H1 (cell line): ENCODE results near the gene PDZD2. TPM values are rescaled to one million over a fixed set of nuclear protein-coding genes. Genes with fewer than 3 reads are reported as not detected.

Experiments
- CTCF ChIA-PET: fragments of 300-600 bp; sonication (Branson Sonifier 250); formaldehyde crosslinking; loops from one replicate; lab custom pipeline; 2021; ENCODE audit not compliant: partially characterized antibody; lab: Charles Lee
- POLR2A ChIA-PET: fragments of 300-600 bp; sonication (Branson Sonifier 250); formaldehyde crosslinking; loops from one replicate; lab custom pipeline; 2021; ENCODE audit warnings: inconsistent platforms; ENCODE audit not compliant: partially characterized antibody; lab: Charles Lee
- DNase-seq, 2 experiments: peaks; one replicate each; pipeline versions ENCODE4 v3.0.0 to v3.0.0-alpha.2; 2010 to 2022; ENCODE audit warnings: low spot score in 2 of 2, low read depth in 1 of 2, mixed read lengths in 1 of 2
- FAIRE-seq: peaks from 2 replicates; lab custom pipeline; 2011; peaks lifted over from hg19 to GRCh38; lab: Jason Lieb, UNC
- H2AFZ ChIP-seq: 2 replicates; pipeline ENCODE4 v1.8.1; 2012; ENCODE audit warnings: low read length, inconsistent platforms
- H2AK5ac ChIP-seq: 2 replicates; pipeline ENCODE4 v1.6.1; 2013; ENCODE audit warnings: low read depth, low read length
- H2BK120ac ChIP-seq: replicated peaks from 2 replicates; pipeline ENCODE3; 2013; ENCODE audit warnings: low read depth, low read length, inconsistent platforms
- H2BK12ac ChIP-seq: 2 replicates; pipeline ENCODE4 v1.6.1; 2013; ENCODE audit warnings: low read depth, low read length
- H2BK15ac ChIP-seq: 2 replicates; pipeline ENCODE4 v1.6.1; 2013; ENCODE audit warnings: low read length
- H2BK20ac ChIP-seq: 2 replicates; pipeline ENCODE4 v1.6.1; 2013; ENCODE audit warnings: low read length
- H2BK5ac ChIP-seq: 2 replicates; pipeline ENCODE4 v1.6.1; 2013; ENCODE audit warnings: low read depth, low read length
- H3K14ac ChIP-seq: 2 replicates; pipeline ENCODE4 v1.6.1; 2013; ENCODE audit warnings: inconsistent platforms; ENCODE audit not compliant: insufficient read length
- H3K18ac ChIP-seq: 2 replicates; pipeline ENCODE4 v1.6.1; 2013; ENCODE audit warnings: low read length; ENCODE audit errors: extremely low read depth
- H3K23ac ChIP-seq: 2 replicates; pipeline ENCODE4 v1.6.1; 2013; ENCODE audit warnings: inconsistent platforms; ENCODE audit not compliant: insufficient read length
- H3K23me2 ChIP-seq: 2 replicates; pipeline ENCODE4 v1.6.1; 2013; ENCODE audit warnings: low read depth, low read length
- H3K27ac ChIP-seq: 2 replicates; pipeline ENCODE4 v1.6.1; 2011; ENCODE audit warnings: low read depth, low read length, inconsistent platforms
- H3K27me3 ChIP-seq, 4 experiments: replicated peaks in 1 of 4; 1 replicate in 1 of 4; 2 replicates in 3 of 4; pipeline versions ENCODE4 v1.6.1 to v1.8.1; 2011 to 2013; ENCODE audit warnings: low read length in 3 of 4, mild to moderate bottlenecking in 3 of 4, inconsistent platforms in 2 of 4, mixed read lengths in 2 of 4, moderate library complexity in 1 of 4; ENCODE audit not compliant: control insufficient read depth in 3 of 4, insufficient read depth in 3 of 4; ENCODE audit errors: extremely low read depth in 1 of 4
- H3K36me3 ChIP-seq, 4 experiments: 2 replicates each; pipeline versions ENCODE4 v1.6.1 to v1.8.1; 2011 to 2013; ENCODE audit warnings: mild to moderate bottlenecking in 4 of 4, low read length in 3 of 4, moderate library complexity in 2 of 4, control low read depth in 1 of 4, inconsistent platforms in 1 of 4; ENCODE audit not compliant: insufficient read depth in 4 of 4, control insufficient read depth in 2 of 4
- H3K4ac ChIP-seq: replicated peaks from 2 replicates; pipeline ENCODE3; 2013; ENCODE audit warnings: low read length, low read depth, mixed read lengths, inconsistent platforms; ENCODE audit not compliant: insufficient read length
- H3K4me1 ChIP-seq, 4 experiments: replicated peaks in 1 of 4; 1 replicate in 1 of 4; 2 replicates in 3 of 4; pipeline versions ENCODE4 v1.6.1 to v1.8.1; 2011 to 2013; ENCODE audit warnings: low read length in 3 of 4, inconsistent platforms in 2 of 4, mixed read lengths in 1 of 4; ENCODE audit not compliant: insufficient read depth in 4 of 4, control insufficient read depth in 3 of 4
- H3K4me2 ChIP-seq, 2 experiments: 2 replicates each; pipeline versions ENCODE4 v1.6.1 to v1.8.1; 2011 to 2013; ENCODE audit warnings: low read depth in 2 of 2, low read length in 2 of 2, control low read depth in 1 of 2, inconsistent platforms in 1 of 2, mild to moderate bottlenecking in 1 of 2; ENCODE audit not compliant: insufficient read depth in 1 of 2
- H3K4me3 ChIP-seq, 4 experiments: fragments of 200-600, 300-600 bp in 1 of 4; sonication (generic), shearing (Covaris generic), sonication (Bioruptor Twin) in 1 of 4; 2 replicates each; pipeline versions ENCODE4 v1.5.1 to v1.8.1; 2011 to 2016; ENCODE audit warnings: low read length in 4 of 4, low read depth in 3 of 4, control low read depth in 2 of 4, inconsistent platforms in 2 of 4, mild to moderate bottlenecking in 2 of 4, mixed read lengths in 1 of 4, moderate library complexity in 1 of 4; ENCODE audit not compliant: insufficient read depth in 2 of 4; ENCODE audit errors: extremely low read depth in 1 of 4
- H3K56ac ChIP-seq: replicated peaks from 2 replicates; pipeline ENCODE3; 2013; ENCODE audit warnings: low read depth, mild to moderate bottlenecking, mixed read lengths, low read length, inconsistent platforms; ENCODE audit not compliant: insufficient read length
- H3K79me1 ChIP-seq: 2 replicates; pipeline ENCODE4 v1.6.1; 2013; ENCODE audit warnings: low read depth, low read length, control low read depth
- H3K79me2 ChIP-seq, 2 experiments: 2 replicates each; pipeline versions ENCODE4 v1.6.1 to v1.8.1; 2012 to 2013; ENCODE audit warnings: low read length in 2 of 2, mild to moderate bottlenecking in 2 of 2, inconsistent platforms in 1 of 2; ENCODE audit not compliant: insufficient read depth in 2 of 2, control insufficient read depth in 1 of 2
- H3K9ac ChIP-seq, 4 experiments: replicated peaks in 1 of 4; 1 replicate in 1 of 4; 2 replicates in 3 of 4; pipeline versions ENCODE4 v1.6.1 to v1.8.1; 2011 to 2013; ENCODE audit warnings: low read depth in 3 of 4, low read length in 3 of 4, control low read depth in 2 of 4, mild to moderate bottlenecking in 2 of 4, moderate library complexity in 2 of 4, inconsistent platforms in 1 of 4; ENCODE audit errors: extremely low read depth in 1 of 4
- H3K9me3 ChIP-seq, 2 experiments: 2 replicates each; pipeline versions ENCODE4 v1.6.1 to v1.8.1; 2012 to 2013; ENCODE audit warnings: mild to moderate bottlenecking in 2 of 2, moderate library complexity in 2 of 2, control low read depth in 1 of 2, inconsistent platforms in 1 of 2, low read depth in 1 of 2, low read length in 1 of 2, mixed read lengths in 1 of 2; ENCODE audit not compliant: insufficient read depth in 2 of 2
- H4K20me1 ChIP-seq, 2 experiments: replicated peaks in 1 of 2; 2 replicates each; pipeline versions ENCODE3 to v1.8.1; 2011 to 2013; ENCODE audit warnings: inconsistent platforms in 2 of 2, low read length in 2 of 2, mild to moderate bottlenecking in 1 of 2; ENCODE audit not compliant: insufficient read depth in 2 of 2, control insufficient read depth in 1 of 2
- H4K5ac ChIP-seq: 2 replicates; pipeline ENCODE4 v1.6.1; 2013; ENCODE audit warnings: low read length, low read depth, mixed read lengths, inconsistent platforms; ENCODE audit not compliant: insufficient read length
- H4K8ac ChIP-seq: 2 replicates; pipeline ENCODE4 v1.8.0; 2013; ENCODE audit warnings: mild to moderate bottlenecking, moderate library complexity, low read length, inconsistent platforms; ENCODE audit not compliant: insufficient read depth; ENCODE audit errors: extremely low read depth
- H4K91ac ChIP-seq: replicated peaks from 2 replicates; pipeline ENCODE3; 2013; ENCODE audit warnings: low read length, mixed read lengths, inconsistent platforms; ENCODE audit not compliant: insufficient read length
- HDAC6 ChIP-seq: IDR thresholded peaks from one replicate; pipeline ENCODE4 v1.7.1; 2012; ENCODE audit warnings: low read depth, mild to moderate bottlenecking, inconsistent platforms, low read length, moderate library complexity
- RAD21 ChIP-seq, 2 experiments: IDR thresholded peaks in 1 of 2; conservative IDR thresholded peaks in 1 of 2; 2 replicates each; pipeline ENCODE4 v1.6.1; 2011; ENCODE audit warnings: low read depth in 2 of 2, low read length in 2 of 2, improper control_type of control experiment in 1 of 2, inconsistent platforms in 1 of 2, mild to moderate bottlenecking in 1 of 2, moderate library complexity in 1 of 2
- SIN3A ChIP-seq, 2 experiments: IDR thresholded peaks in 1 of 2; conservative IDR thresholded peaks in 1 of 2; 2 replicates each; pipeline ENCODE4 v1.6.1; 2011 to 2012; ENCODE audit warnings: low read length in 2 of 2, improper control_type of control experiment in 1 of 2, low read depth in 1 of 2, mild to moderate bottlenecking in 1 of 2
- TEAD4 ChIP-seq: IDR thresholded peaks from 2 replicates; pipeline ENCODE4 v1.6.1; 2012; ENCODE audit warnings: low read depth, low read length, inconsistent platforms, mixed read lengths
- YY1 ChIP-seq: IDR thresholded peaks from 2 replicates; pipeline ENCODE4 v1.6.1; 2011; ENCODE audit warnings: low read depth, mild to moderate bottlenecking, low read length
- WGBS, 2 experiments: shearing (Covaris generic) in 1 of 2; methylation state at CpG; one replicate each; pipeline versions ENCODE4 v1.1.6 to v1.1.7; 2013 to 2015; ENCODE audit warnings: low lambda C conversion rate in 2 of 2, mixed read lengths in 2 of 2, inconsistent platforms in 1 of 2, low coverage in 1 of 2, missing lambda C conversion rate in 1 of 2; ENCODE audit not compliant: insufficient replicate concordance in 2 of 2, insufficient coverage in 1 of 2, insufficient read length in 1 of 2; ENCODE audit errors: extremely low coverage in 1 of 2, missing lambda C conversion rate in 1 of 2; 5-methylcytosine and 5-hydroxymethylcytosine counted together
- polyA plus RNA-seq, 7 experiments: library from polyadenylated mRNA; depleted of rRNA in 3 of 7; stranded (reverse) in 5 of 7; unstranded in 2 of 7; fragments of >200 nt in 5 of 7; fragments of 200-250 nt in 2 of 7; gene quantifications; 1 replicate in 5 of 7; 2 replicates in 1 of 7; 4 replicates in 1 of 7; pipeline versions ENCODE4 v1.2.1 to v1.2.3, GENCODE V29; 2011 to 2013; ENCODE audit warnings: missing spikeins in 2 of 7, mixed read lengths in 2 of 7
- total RNA-seq: library from RNA; stranded (reverse); fragmentation: NEBNext Ultra II Directional; extraction: Animal tissue kit (Norgen Biotek cat#: 25700); gene quantifications from 2 replicates; pipeline ENCODE4 v1.2.1, GENCODE V29; 2021
- TF ChIP-seq, protein P1 (sequence below), 3 experiments: IDR thresholded peaks; 1 replicate in 2 of 3; 2 replicates in 1 of 3; pipeline versions ENCODE4 v1.5.1 to v1.6.1; 2011; ENCODE audit warnings: low read length in 3 of 3, mild to moderate bottlenecking in 3 of 3, inconsistent platforms in 2 of 3, low read depth in 1 of 3, moderate library complexity in 1 of 3; ENCODE audit not compliant: insufficient read depth in 1 of 3; ENCODE audit errors: control extremely low read depth in 1 of 3

The PDZD2 gene
- total and polyA plus RNA-seq, 2 of the 8 experiments (the other 6 are each of a cell fraction or from before 2014, with no cell fraction given): 1.2 to 6.8 TPM

DNA sequence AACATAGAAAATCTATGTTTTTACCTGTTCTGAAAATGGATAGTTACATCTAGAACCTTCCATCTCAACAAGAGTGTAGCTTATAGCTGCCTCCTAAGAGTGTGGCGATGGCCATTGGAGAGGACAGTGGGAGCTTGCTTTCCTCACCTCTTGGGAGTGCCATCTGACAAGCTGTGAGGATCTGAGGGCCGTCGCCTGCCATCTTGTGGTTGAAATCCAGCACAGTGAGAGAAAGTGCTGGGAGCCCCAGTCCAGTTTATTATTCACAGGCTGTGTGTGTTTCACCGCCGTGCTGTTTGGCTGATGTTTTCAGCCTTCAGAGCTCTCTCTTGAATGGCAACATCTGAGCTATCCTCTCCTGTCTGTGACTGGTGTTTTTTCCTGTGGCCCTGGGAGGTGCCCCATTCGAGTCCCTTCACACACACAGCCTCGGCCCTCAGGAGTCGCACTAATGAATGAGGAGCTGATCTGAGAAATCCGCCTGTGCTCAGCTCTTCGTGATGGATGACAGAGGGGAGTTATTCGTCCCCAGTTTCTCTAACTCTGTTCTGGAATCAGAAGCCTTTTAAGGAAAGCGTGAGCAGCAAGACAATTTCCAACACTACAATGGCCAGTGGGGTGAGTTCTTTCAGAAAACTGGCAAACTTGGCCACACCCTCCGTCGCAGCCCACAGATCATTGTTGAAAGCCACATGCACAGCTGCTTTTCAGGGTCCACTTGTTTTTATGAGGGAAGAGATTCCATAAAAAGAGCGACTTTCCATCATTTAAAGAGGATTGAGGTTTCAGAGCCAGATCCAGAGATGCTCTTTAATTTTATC, 170.3 kb downstream of the PDZD2 start:
- TF ChIP-seq, protein P1, sequence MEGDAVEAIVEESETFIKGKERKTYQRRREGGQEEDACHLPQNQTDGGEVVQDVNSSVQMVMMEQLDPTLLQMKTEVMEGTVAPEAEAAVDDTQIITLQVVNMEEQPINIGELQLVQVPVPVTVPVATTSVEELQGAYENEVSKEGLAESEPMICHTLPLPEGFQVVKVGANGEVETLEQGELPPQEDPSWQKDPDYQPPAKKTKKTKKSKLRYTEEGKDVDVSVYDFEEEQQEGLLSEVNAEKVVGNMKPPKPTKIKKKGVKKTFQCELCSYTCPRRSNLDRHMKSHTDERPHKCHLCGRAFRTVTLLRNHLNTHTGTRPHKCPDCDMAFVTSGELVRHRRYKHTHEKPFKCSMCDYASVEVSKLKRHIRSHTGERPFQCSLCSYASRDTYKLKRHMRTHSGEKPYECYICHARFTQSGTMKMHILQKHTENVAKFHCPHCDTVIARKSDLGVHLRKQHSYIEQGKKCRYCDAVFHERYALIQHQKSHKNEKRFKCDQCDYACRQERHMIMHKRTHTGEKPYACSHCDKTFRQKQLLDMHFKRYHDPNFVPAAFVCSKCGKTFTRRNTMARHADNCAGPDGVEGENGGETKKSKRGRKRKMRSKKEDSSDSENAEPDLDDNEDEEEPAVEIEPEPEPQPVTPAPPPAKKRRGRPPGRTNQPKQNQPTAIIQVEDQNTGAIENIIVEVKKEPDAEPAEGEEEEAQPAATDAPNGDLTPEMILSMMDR (IDR thresholded peaks at IDR 0.05; ENCODE audit: control extremely low read depth in 1 of 3, insufficient read depth in 1 of 3, low read depth in 1 of 3, low read length in 3 of 3): peak; percentile 71 to 97 (median 85)
- TF ChIP-seq YY1 (peak; percentile 28; the same call in 1 of the 2 replicates), RAD21 (IDR thresholded peaks at IDR 0.05 in 1 of 2, conservative IDR thresholded peaks at IDR 0.05 in 1 of 2; ENCODE audit: low read depth in 2 of 2, low read length in 2 of 2) (peak; percentile 97), SIN3A (conservative IDR thresholded peaks at IDR 0.05 in 1 of 2, IDR thresholded peaks at IDR 0.05 in 1 of 2; ENCODE audit: low read depth in 1 of 2, low read length in 2 of 2) (no peak), TEAD4 (0 out of 2 replicates have a peak, but pooled peaks have one; percentile 49), HDAC6 (no peak)
- peak; percentile 49 to 75 for DNase-seq
- CTCF ChIA-PET: interaction anchor here (0.6 to 3.9 kb wide), 65 partner anchors 8 to 287 kb away, joined by 3 to 27 read pairs (median 4); no protein-coding TSS in a partner anchor
- H3K4me3 ChIP-seq: no peak overlapping the region
- H3K79me2 ChIP-seq: no peaks in the 10 kb centered on the region
- no peak overlapping the region for H3K4me2 ChIP-seq
- H3K23me2 ChIP-seq: no peaks in the 10 kb centered on the region
- no peak overlapping the region for H4K91ac ChIP-seq
- no peak overlapping the region for H3K9ac ChIP-seq
- H2AFZ ChIP-seq: no peak overlapping the region; the same call in 1 of the 2 replicates
- H2AK5ac ChIP-seq: no peak overlapping the region
- no peak overlapping the region for H3K56ac ChIP-seq
- no peaks in the 10 kb centered on the region for H3K36me3 ChIP-seq
- no peak overlapping the region; the same call in 1 of the 2 replicates for H4K8ac ChIP-seq
- POLR2A ChIA-PET: interaction anchor here (1.3 kb wide), 1 partner anchor 155 kb away, joined by 3 read pairs; no protein-coding TSS in a partner anchor
- H2BK12ac ChIP-seq: no peak overlapping the region
- no peak overlapping the region for H4K5ac ChIP-seq
- no peak overlapping the region for H3K23ac ChIP-seq
- WGBS, 2 experiments: 67% methylated on average over 15 of the region's 15 CpGs; no CpG with 5 or more reads in 1 of the 2 experiments
- H3K4me1 ChIP-seq: no peaks in the 10 kb centered on the region
- H4K20me1 ChIP-seq: no peaks in the 10 kb centered on the region
- H3K27ac ChIP-seq: no peak overlapping the region
- no peak overlapping the region for H2BK15ac ChIP-seq
- FAIRE-seq: peak; percentile 92
- no peaks in the 10 kb centered on the region for H3K79me1 ChIP-seq
- H3K18ac ChIP-seq: no peak overlapping the region
- H3K14ac ChIP-seq: no peak overlapping the region
- no peak overlapping the region for H3K4ac ChIP-seq
- no peak overlapping the region for H2BK120ac ChIP-seq
- no peak overlapping the region for H2BK5ac ChIP-seq
- H3K27me3 ChIP-seq: no peaks in the 10 kb centered on the region
- no peak overlapping the region for H2BK20ac ChIP-seq
- no peaks in the 10 kb centered on the region for H3K9me3 ChIP-seq
